Lung (tissue), 12 donors: ENCODE measurements around the gene PELI2. TPM values are rescaled to one million over a fixed set of nuclear protein-coding genes. Genes with fewer than 3 reads are reported as not detected.

ENCODE experiments used
- ATAC-seq: fragments of 200-7000 bp; cut with Tn5 transposase; one replicate; pipeline ENCODE4 v1.9.1; 2020; ENCODE audit warnings: moderate number of reproducible peaks; ENCODE audit not compliant: insufficient read depth, low FRiP score
- DNase-seq, 3 donors: peaks; one replicate each; pipeline ENCODE4 v3.0.0-alpha.2; 2013 to 2017
- H3K27ac ChIP-seq, 2 donors: one replicate each; pipeline ENCODE4 v1.5.1; 2013; ENCODE audit warnings: mild to moderate bottlenecking in 2 of 2, moderate library complexity in 2 of 2, control low read depth in 1 of 2, inconsistent platforms in 1 of 2, low read depth in 1 of 2, low read length in 1 of 2
- H3K27me3 ChIP-seq, 3 donors: one replicate each; pipeline ENCODE4 v1.5.1; 2013; ENCODE audit warnings: low read length in 2 of 3; ENCODE audit not compliant: control insufficient read depth in 3 of 3, insufficient read depth in 3 of 3
- H3K36me3 ChIP-seq, 4 donors: one replicate each; pipeline ENCODE4 v1.5.1; 2013; ENCODE audit warnings: low read length in 4 of 4, mild to moderate bottlenecking in 1 of 4, moderate library complexity in 1 of 4; ENCODE audit not compliant: control insufficient read depth in 4 of 4, insufficient read depth in 4 of 4
- H3K4me1 ChIP-seq, 5 donors: one replicate each; pipeline ENCODE4 v1.5.1; 2013; ENCODE audit warnings: low read length in 5 of 5, mild to moderate bottlenecking in 2 of 5, moderate library complexity in 1 of 5; ENCODE audit not compliant: control insufficient read depth in 5 of 5, insufficient read depth in 5 of 5
- H3K4me3 ChIP-seq: one replicate; pipeline ENCODE4 v1.5.1; 2013; ENCODE audit warnings: mild to moderate bottlenecking, control low read depth, moderate library complexity
- H3K9ac ChIP-seq, 2 donors: one replicate each; pipeline ENCODE4 v1.5.1; 2013; ENCODE audit warnings: low read length in 2 of 2, control low read depth in 1 of 2; ENCODE audit not compliant: insufficient read depth in 1 of 2
- H3K9me3 ChIP-seq, 4 donors: one replicate each; pipeline ENCODE4 v1.5.1; 2013; ENCODE audit warnings: low read length in 3 of 4, mild to moderate bottlenecking in 1 of 4, moderate library complexity in 1 of 4; ENCODE audit not compliant: control insufficient read depth in 4 of 4, insufficient read depth in 3 of 4
- CTCF ChIP-seq: IDR thresholded peaks from 2 replicates; pipeline ENCODE4 v1.5.1; 2012; ENCODE audit warnings: mild to moderate bottlenecking; ENCODE audit errors: control extremely low read depth, extremely low read depth
- WGBS, 2 donors: extraction: QIAGEN DNeasy Blood & Tissue Kit; methylation state at CpG; one replicate each; pipeline ENCODE4 v1.1.7; 2013; 5-methylcytosine and 5-hydroxymethylcytosine counted together
- polyA plus RNA-seq, 2 donors: library from polyadenylated mRNA; stranded (reverse); fragments of 200-250 nt; gene quantifications; one replicate each; pipeline ENCODE4 v1.2.1, GENCODE V29; 2013
- total RNA-seq, 2 donors: library from RNA; depleted of rRNA in 1 of 2; stranded (reverse); fragments of >200 nt in 1 of 2; gene quantifications; one replicate each; pipeline ENCODE4 v1.2.1, GENCODE V29; 2014 to 2021
- donor health status: control.
- donor health status: control.
- donor health status: Bipolar disorder and iron deficiency.
- donor health status: healthy.
- donor health status: DM: yes; HTN: yes; CAD: no.

PELI2 gene
- total and polyA plus RNA-seq, 4 donors: 3.8 to 21.1 (median 8.5) TPM

- Histone ChIP-seq H3K27ac (no peak overlapping the region), H3K4me3 (no peak overlapping the region), H3K9me3 (no peaks in the 10 kb centered on the region), H3K27me3 (no peaks in the 10 kb centered on the region), H3K9ac (no peak overlapping the region), H3K4me1 (peaks cover 0 to 30% (median 0%) of the 10 kb centered on the region in 5 donors), H3K36me3 (peaks cover 0 to 2% (median 0%) of the 10 kb centered on the region in 4 donors)
- DNase-seq (no peak), ATAC-seq (no peak)
- TF ChIP-seq CTCF: no peak
- WGBS, 2 donors: 93 to 98% methylated on average over 3 of the region's 3 CpGs
Measured at GRCh38 chr14:56172074-56172473, 53.9 kb downstream of the PELI2 start.

GRCh38 chr14:56172571-56172971 is 54.4 kb downstream of the PELI2 start:
- H3K27ac ChIP-seq: no peak overlapping the region
- no peak for ATAC-seq

GRCh38 chr14:56173365-56173922 is 55.2 kb downstream of the PELI2 start:
- no peak for TF ChIP-seq CTCF
- ATAC-seq (no peak), DNase-seq (no peak)
- Histone ChIP-seq H3K27me3 (no peaks in the 10 kb centered on the region), H3K36me3 (peaks cover 0 to 2% (median 0%) of the 10 kb centered on the region in 4 donors), H3K27ac (no peak overlapping the region), H3K9me3 (no peaks in the 10 kb centered on the region), H3K9ac (no peak overlapping the region), H3K4me1 (peaks cover 0 to 28% (median 0%) of the 10 kb centered on the region in 5 donors), H3K4me3 (no peak overlapping the region)
- WGBS, 2 donors: 78 to 91% methylated on average over 6 of the region's 6 CpGs

More at GRCh38 chr14:56172571-56172971, 54.4 kb downstream of the PELI2 start:
- Histone ChIP-seq H3K27me3 (no peaks in the 10 kb centered on the region), H3K36me3 (peaks cover 0 to 2% (median 0%) of the 10 kb centered on the region in 4 donors), H3K9ac (no peak overlapping the region), H3K4me3 (no peak overlapping the region), H3K4me1 (peaks cover 0 to 30% (median 0%) of the 10 kb centered on the region in 5 donors), H3K9me3 (no peaks in the 10 kb centered on the region)
- no peak for DNase-seq
- no peak for TF ChIP-seq CTCF
- WGBS, 2 donors: 32 to 49% methylated on average over 3 of the region's 3 CpGs

- 73 to 77% methylated on average over 2 of the region's 2 CpGs for WGBS, 2 donors
- Histone ChIP-seq H3K4me3 (no peak overlapping the region), H3K36me3 (peaks cover 0 to 2% (median 0%) of the 10 kb centered on the region in 4 donors), H3K4me1 (peaks cover 0 to 21% (median 0%) of the 10 kb centered on the region in 5 donors), H3K27ac (no peak overlapping the region), H3K27me3 (no peaks in the 10 kb centered on the region), H3K9me3 (no peaks in the 10 kb centered on the region), H3K9ac (no peak overlapping the region)
- TF ChIP-seq CTCF: no peak
- no peak for ATAC-seq
- no peak for DNase-seq
Measured at GRCh38 chr14:56175773-56176172, 57.6 kb downstream of the PELI2 start.
